ENCODE results near the gene ZNF655.
"Not testable (repeated sequence)": the region's sequence is repeated elsewhere in the genome, so short reads cannot be mapped to it uniquely, and the experiment has no call there.

ZNF655 gene

GRCh38 chr7:99560834-99561736 lies 2.6 kb downstream of the ZNF655 start:
- DNase-seq = no peak

GRCh38 chr7:99561737-99562051 lies 3.3 kb downstream of the ZNF655 start:
- DNase-seq = no peak

GRCh38 chr7:99562114-99562784 lies 3.8 kb downstream of the ZNF655 start:
- DNase-seq = no peak

DNA sequence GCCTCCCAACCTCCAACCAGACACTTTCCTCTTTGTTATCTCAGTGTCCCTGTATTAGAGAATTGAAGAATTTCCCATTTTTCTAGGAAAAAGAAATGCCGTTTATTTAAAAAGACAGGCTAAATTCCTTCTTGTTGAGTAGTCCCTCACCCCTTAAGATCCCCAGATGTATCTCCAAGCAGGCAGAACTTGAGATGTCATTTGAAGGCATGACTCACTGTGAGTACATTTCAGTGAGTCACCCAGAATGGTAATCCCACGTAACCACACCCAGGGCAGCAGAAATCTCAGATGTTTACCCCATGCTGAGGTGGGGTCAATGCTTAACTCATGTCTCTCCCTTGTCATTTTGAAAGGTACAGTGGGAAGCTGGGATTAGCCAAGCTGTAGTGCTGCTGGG lies 4.4 kb downstream of the ZNF655 start:
- no peak for DNase-seq

DNA sequence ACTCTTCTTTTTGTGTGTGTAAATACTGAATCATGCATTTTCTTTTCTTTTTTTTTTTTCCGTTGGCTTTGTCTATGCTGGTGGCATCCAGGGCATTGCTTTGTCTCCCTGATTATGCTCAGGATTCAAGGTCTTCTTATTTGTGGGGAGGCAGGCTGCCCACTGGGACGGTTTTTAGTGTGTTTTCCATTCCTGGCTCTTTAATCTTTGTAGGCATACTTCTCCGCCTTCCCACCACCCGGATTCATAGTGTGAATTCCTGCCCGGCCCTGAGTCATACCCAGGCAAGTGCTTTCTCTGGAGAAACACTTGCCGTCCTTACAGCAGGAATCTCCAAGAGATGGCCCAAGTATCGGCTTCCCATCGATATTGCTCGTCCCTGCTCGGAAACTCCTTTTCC lies 5.2 kb downstream of the ZNF655 start:
- no peak for DNase-seq

- DNase-seq = not testable (repeated sequence)
Observed at GRCh38 chr7:99568770-99569169, 10.3 kb downstream of the ZNF655 start.

GRCh38 chr7:99571768-99572167 lies 13.3 kb downstream of the ZNF655 start:
- no peak for DNase-seq

- no peak for DNase-seq
Observed at GRCh38 chr7:99573257-99573656, 14.8 kb downstream of the ZNF655 start.

DNA sequence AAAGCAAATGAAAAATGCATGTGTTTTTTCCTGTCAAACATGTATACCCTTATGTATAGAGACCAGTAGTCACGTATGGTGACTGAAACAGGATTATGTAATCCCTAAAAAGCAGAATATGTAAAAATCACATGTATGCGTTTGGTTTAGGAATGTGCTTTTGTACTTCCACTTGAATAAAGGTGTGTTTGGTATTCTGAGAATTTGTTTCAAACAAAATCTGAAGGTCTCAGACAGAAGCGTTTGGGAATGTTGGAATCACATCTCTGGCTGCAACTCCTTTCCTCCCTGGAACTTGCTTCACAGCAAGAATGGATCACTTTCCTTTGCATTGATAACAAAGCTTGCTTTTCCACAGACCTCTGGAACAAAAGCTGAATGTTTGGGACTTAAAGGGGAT lies 17.8 kb downstream of the ZNF655 start:
- DNase-seq = no peak

GRCh38 chr7:99579281-99579955 lies 21.0 kb downstream of the ZNF655 start:
- no peak for DNase-seq

DNA sequence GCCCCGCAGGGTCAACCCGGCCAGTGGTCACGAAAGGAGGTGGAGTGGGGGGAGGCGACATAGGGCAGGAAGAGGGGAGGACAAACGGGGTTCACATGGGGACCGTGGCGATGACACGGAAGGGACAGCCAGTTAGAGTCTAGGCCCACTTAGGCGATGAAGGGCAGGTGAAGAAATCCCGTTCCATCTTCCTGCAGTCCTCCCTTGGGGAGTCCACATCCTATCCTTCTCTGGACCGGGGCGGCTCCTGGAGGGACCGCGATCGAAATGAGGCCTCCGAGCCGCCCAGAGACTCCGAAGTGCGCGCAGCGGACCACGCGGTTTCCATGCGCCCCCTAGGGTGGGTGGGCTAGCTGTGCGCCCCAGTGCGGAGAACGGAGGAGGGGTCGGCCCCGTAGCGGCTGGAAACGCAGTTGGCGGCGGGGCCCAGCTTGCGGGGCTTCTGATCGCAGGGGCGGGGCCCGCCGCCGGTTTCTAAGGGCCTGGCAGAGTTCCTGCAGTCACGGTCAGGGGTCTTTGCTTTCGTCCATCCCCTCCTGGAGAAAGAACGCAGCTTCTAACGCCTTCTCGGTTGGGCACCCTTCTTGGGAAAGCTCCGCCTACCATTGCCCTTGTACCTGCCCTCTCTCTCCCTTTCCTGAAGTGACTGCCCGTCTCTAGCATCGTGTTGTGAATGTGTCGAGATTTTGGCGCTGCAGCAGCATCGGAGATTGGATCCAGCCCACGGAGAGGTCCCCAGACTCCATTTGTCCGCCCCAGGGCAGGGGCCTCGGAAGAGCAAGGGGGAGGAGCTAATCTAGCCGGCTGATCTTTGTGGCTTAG lies 21.7 kb downstream of the ZNF655 start:
- no peak for DNase-seq

GRCh38 chr7:99580778-99581332 lies 22.4 kb downstream of the ZNF655 start:
- not testable (repeated sequence) for DNase-seq

GRCh38 chr7:99588868-99589267 lies 30.4 kb downstream of the ZNF655 start:
- no peak for DNase-seq

- DNase-seq = no peak
Observed at GRCh38 chr7:99594948-99595745, 36.7 kb downstream of the ZNF655 start.

DNA sequence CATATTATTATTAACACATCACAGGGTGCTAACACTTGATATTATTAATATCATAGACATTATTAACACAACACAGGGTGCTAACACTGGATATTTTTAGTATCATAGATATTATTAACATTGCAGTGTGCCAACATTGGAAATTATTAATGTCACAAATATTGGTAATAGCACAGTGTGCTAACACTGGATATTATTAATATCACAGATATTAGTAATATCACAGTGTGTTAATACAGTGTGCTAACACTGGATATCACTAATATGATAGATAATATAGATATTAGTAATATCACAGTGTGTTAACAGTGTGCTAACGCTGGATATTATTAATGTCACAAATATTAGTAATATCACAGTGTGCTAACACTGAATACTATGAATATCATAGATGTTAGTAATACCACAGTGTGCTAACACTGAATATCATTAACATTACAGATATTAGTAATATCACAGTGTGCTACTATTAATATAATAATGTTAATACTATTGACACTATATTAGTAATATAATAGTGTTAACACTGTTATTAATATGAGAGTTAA lies 38.0 kb downstream of the ZNF655 start:
- DNase-seq = no peak

GRCh38 chr7:99597762-99598501 lies 39.5 kb downstream of the ZNF655 start, which contains the start of gene TMEM225B:
Gene TMEM225B, plus strand, starts transcription at chr7:99598267. Its CDS starts 6,122 bp downstream, at chr7:99604389.
- no peak for DNase-seq

DNA sequence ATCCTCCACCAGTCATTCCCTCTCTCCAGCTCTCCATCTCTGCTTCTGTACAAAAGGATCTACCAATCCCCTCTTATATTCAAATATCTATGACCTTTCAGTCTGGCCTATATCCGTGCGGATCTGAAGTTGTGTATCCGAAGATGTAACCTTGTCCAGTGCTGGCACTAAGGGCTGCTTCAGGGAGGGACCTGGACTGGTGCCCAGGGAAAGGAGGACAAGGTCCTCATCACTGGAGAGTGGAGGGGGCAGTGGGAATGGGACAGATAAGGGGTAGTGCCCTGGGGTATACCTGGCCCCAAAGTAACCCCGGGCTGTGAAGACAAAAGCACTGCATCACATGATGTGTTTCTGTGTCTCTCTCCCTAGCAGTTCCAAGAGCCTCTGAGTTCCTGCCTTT lies 41.4 kb downstream of the ZNF655 start:
- DNase-seq = no peak

DNA sequence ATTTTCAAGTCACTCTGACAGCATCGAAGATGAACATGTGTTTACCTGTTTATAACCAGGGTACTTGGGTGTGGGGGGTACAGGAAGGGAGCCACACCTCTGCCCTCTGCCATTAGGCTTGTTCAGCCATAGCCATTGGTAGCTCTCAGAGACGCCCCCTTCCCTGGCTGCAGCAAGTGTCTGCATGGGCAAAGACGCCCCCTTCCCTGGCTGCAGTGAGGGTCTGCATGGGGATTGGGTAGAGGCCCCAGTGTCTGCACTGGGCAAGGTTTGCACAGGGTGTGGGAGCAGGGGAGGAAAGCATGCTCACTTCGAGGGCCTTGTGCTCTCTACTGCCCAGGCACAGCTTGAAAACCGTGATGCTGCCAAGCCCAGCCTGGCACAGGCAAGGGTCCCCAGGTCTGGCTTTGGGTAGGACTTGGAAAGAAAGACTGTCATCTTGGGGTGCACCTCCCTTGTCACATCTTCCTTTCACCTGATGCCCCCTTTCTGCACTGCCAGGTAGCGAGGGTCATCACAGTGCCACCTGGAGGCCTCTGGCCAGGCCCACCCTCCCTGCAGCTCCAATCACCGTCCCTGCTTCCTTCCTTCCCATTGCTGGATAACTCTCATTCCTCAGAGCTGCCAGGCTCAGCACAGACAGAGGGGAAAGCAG lies 43.3 kb downstream of the ZNF655 start:
- no peak for DNase-seq

- DNase-seq = no peak
Observed at GRCh38 chr7:99605527-99605926, 47.1 kb downstream of the ZNF655 start.

- DNase-seq = no peak
Observed at GRCh38 chr7:99606531-99606930, 48.1 kb downstream of the ZNF655 start.
